SU-DHL-6 (cell line): ENCODE data around the gene TBC1D1.

Source experiments
- H2AFZ ChIP-seq: fragments of 200-600 bp; sonication (generic); 2 replicates; pipeline ENCODE4 v1.6.1; 2014; ENCODE audit warnings: low read depth, mild to moderate bottlenecking, moderate library complexity, mixed read lengths, antibody characterized with exemption, low read length; ENCODE audit not compliant: severe bottlenecking
- H3F3A ChIP-seq: fragments of 200-600 bp; shearing (Covaris generic); 2 replicates; pipeline ENCODE4 v1.6.0; 2016; ENCODE audit warnings: antibody characterized with exemption, mild to moderate bottlenecking; ENCODE audit not compliant: insufficient read depth
- H3K27ac ChIP-seq: fragments of 200-600 bp; sonication (generic); 2 replicates; pipeline ENCODE4 v1.5.1; 2016; ENCODE audit warnings: low read depth, mild to moderate bottlenecking, low read length, moderate library complexity, mixed read lengths
- H3K27me3 ChIP-seq: fragments of 200-600 bp; sonication (generic), shearing (Covaris generic); 2 replicates; pipeline ENCODE4 v1.6.0; 2014; ENCODE audit warnings: mild to moderate bottlenecking, low read length
- H3K36me3 ChIP-seq: fragments of 200-600 bp; sonication (generic); 2 replicates; pipeline ENCODE4 v1.6.1; 2014; ENCODE audit warnings: mild to moderate bottlenecking, low read length, mixed read lengths
- H3K4me2 ChIP-seq: fragments of 300-600, 200-600 bp; shearing (Covaris generic), sonication (generic); 2 replicates; pipeline ENCODE4 v1.6.0; 2014; ENCODE audit warnings: low read length, low read depth, mild to moderate bottlenecking; ENCODE audit not compliant: poor library complexity, severe bottlenecking
- H3K4me3 ChIP-seq: fragments of 200-600 bp; sonication (generic); 2 replicates; pipeline ENCODE4 v1.5.1; 2014; ENCODE audit warnings: antibody characterized with exemption, low read length, mild to moderate bottlenecking, mixed read lengths; ENCODE audit not compliant: insufficient read depth, poor library complexity, severe bottlenecking
- H3K79me2 ChIP-seq: fragments of 200-600 bp; sonication (generic); 2 replicates; pipeline ENCODE4 v1.6.1; 2014; ENCODE audit warnings: mild to moderate bottlenecking, low read length, moderate library complexity; ENCODE audit not compliant: insufficient read depth
- H3K9ac ChIP-seq: fragments of 200-600 bp; sonication (generic); 2 replicates; pipeline ENCODE4 v1.7.0; 2014; ENCODE audit warnings: mild to moderate bottlenecking, low read length
- H3K9me2 ChIP-seq: fragments of 200-600 bp; sonication (generic); replicated peaks from 2 replicates; pipeline ENCODE4 v1.6.1; 2014; ENCODE audit warnings: low read length; ENCODE audit not compliant: insufficient read depth
- H3K9me3 ChIP-seq: fragments of 200-600 bp; sonication (generic); 2 replicates; pipeline ENCODE4 v1.6.1; 2014; ENCODE audit warnings: low read length, mixed read lengths; ENCODE audit not compliant: insufficient read depth
- H4K20me1 ChIP-seq: fragments of 200-600 bp; sonication (generic); 2 replicates; pipeline ENCODE4 v1.6.1; 2014; ENCODE audit warnings: low read depth, mild to moderate bottlenecking, antibody characterized with exemption, low read length, moderate library complexity, mixed read lengths
- EZH2phosphoT487 ChIP-seq: fragments of 200-600 bp; sonication (generic), shearing (Covaris generic); conservative IDR thresholded peaks from 2 replicates; pipeline ENCODE4 v1.6.1; 2018; ENCODE audit warnings: mild to moderate bottlenecking, antibody characterized with exemption, low read length, moderate library complexity, mixed read lengths
- TF ChIP-seq, protein P1 (sequence below): fragments of 200-600 bp; sonication (generic); IDR thresholded peaks from one replicate; pipeline ENCODE4 v1.5.1; 2017; ENCODE audit warnings: antibody characterized with exemption, mild to moderate bottlenecking, low read length, moderate library complexity; ENCODE audit not compliant: insufficient read depth, poor library complexity, severe bottlenecking

The TBC1D1 gene

DNA sequence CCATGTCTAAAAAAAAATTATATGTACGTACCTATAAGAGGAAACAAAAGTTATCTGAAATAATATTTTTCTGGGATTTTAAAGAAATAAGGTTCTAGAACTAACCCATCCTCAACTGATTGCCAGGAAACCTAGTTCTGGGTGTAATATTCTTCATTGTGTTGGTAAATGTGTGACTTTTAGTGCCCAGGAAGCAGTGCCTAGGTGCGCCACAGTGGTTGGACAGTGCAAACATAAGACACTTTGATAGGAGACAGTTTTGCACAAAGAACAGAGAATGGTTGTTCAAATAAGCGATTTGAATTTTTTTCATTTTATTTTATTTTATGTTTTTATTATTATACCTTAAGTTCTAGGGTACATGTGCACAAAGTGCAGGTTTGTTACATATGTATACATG lies 47.3 kb downstream of the TBC1D1 start:
- Histone ChIP-seq H3K4me3 (no peak overlapping the region), H3K27ac (no peak overlapping the region), H3K27me3 (no peaks in the 10 kb centered on the region), H3K9me2 (no peaks in the 10 kb centered on the region), H3K4me2 (no peak overlapping the region), H2AFZ (no peak overlapping the region), H3F3A (no peaks in the 10 kb centered on the region), H3K9me3 (no peaks in the 10 kb centered on the region), H4K20me1 (no peaks in the 10 kb centered on the region), H3K36me3 (no peaks in the 10 kb centered on the region), H3K9ac (no peak overlapping the region), H3K79me2 (no peaks in the 10 kb centered on the region)
- TF ChIP-seq, protein P1, sequence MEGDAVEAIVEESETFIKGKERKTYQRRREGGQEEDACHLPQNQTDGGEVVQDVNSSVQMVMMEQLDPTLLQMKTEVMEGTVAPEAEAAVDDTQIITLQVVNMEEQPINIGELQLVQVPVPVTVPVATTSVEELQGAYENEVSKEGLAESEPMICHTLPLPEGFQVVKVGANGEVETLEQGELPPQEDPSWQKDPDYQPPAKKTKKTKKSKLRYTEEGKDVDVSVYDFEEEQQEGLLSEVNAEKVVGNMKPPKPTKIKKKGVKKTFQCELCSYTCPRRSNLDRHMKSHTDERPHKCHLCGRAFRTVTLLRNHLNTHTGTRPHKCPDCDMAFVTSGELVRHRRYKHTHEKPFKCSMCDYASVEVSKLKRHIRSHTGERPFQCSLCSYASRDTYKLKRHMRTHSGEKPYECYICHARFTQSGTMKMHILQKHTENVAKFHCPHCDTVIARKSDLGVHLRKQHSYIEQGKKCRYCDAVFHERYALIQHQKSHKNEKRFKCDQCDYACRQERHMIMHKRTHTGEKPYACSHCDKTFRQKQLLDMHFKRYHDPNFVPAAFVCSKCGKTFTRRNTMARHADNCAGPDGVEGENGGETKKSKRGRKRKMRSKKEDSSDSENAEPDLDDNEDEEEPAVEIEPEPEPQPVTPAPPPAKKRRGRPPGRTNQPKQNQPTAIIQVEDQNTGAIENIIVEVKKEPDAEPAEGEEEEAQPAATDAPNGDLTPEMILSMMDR = no peak
- TF ChIP-seq EZH2phosphoT487 = no peak

DNA sequence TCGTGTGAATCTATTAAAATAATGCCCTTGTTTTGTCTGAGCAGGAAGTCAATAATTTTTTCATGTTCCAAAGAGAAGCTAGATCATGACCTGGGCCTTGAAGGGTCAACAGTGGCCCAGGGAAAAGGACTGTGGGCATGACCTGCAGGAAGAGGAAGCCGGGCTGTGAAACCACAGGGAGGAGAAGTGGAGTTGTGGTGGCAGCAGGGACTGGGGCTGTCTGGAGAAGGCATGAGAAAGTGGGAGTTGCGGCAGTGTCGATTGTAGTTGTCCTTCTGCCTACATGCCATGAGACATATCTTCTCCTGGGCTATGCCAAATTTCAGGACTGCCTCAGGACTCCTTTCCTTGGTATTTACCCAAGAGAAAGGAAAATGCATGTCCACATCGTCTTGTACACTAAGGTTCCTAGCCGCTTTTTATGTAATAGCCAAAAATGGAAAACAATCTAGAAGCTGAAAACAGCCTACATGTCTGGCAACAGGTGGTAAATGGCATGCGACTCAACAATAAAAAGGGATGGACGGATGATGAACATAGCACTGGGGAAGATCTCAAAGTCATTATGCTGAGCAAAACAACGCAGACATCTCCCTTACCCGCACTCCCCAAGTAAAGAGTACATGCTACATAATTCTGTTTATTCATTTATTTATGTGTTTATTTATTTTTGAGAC lies 55.8 kb downstream of the TBC1D1 start:
- no peaks in the 10 kb centered on the region for H3K9me3 ChIP-seq
- no peak overlapping the region for H3K27ac ChIP-seq
- no peak overlapping the region for H3K4me2 ChIP-seq
- no peaks in the 10 kb centered on the region for H4K20me1 ChIP-seq
- no peak for TF ChIP-seq EZH2phosphoT487
- TF ChIP-seq, protein P1 = no peak
- no peak overlapping the region for H3K4me3 ChIP-seq
- no peaks in the 10 kb centered on the region for H3K79me2 ChIP-seq
- H3K27me3 ChIP-seq = no peaks in the 10 kb centered on the region
- no peaks in the 10 kb centered on the region for H3K36me3 ChIP-seq
- no peak overlapping the region for H2AFZ ChIP-seq
- H3K9me2 ChIP-seq = no peaks in the 10 kb centered on the region
- no peak overlapping the region for H3K9ac ChIP-seq
- no peaks in the 10 kb centered on the region for H3F3A ChIP-seq

DNA sequence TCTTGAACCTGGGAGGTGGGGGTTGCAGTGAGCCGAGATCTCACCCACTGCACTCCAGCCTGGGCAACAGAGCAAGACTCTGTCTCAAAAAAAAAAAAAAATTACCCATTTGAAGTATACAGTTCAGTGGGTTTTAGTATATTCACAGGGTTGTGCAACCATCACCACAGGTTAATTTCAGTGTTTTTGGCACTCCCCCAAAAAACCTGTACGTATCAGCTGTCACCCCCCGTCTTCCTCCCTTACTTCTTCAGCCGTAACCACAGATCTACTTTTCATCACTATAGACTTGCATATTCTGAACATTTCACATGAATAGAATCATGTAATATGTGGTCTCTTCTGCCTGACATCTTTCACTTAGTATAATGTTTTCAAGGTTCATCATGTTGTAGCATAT lies 57.7 kb downstream of the TBC1D1 start:
- Histone ChIP-seq H3K9ac (no peak overlapping the region), H3K36me3 (no peaks in the 10 kb centered on the region), H3K27me3 (no peaks in the 10 kb centered on the region), H3K79me2 (no peaks in the 10 kb centered on the region), H2AFZ (no peak overlapping the region), H3K9me2 (no peaks in the 10 kb centered on the region), H3K4me3 (no peak overlapping the region), H3K4me2 (no peak overlapping the region), H3F3A (no peaks in the 10 kb centered on the region), H4K20me1 (no peaks in the 10 kb centered on the region), H3K9me3 (no peaks in the 10 kb centered on the region), H3K27ac (no peak overlapping the region)
- no peak for TF ChIP-seq EZH2phosphoT487

DNA sequence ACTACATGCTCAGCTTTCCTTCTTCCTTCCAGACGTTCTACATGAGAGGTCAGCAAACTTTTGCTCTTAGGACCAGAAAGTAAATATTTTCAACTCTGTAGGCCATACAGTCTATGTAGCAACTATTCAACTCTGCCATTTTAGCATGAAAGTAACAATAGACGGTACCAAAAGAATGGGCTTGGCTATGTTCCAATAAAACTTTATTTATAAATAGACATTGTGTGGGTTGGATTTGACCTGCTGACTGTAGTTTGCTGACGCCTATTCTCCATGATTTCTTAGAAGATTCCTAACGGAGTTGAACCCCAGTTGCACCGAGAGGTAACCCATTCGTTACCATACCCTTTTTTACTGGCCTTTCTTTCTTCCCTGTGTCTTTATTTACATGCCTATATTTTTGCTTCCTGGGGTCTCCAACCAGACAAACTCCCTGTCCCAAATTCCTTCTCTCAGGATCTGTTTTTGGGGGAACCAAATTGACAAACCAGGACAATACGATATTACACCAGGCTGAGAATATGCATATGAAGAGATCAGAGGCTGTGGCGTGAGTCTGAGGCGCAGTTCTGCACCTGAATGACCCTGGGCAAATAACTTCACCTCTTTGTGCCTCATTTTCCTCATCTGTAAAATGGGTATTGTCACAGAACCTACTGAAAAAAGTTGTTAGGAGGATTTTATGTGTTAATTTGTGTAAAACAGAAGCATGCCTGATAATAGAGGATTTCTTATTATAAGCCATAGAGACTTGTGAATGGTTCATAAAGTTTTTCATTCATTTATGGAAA lies 58.9 kb downstream of the TBC1D1 start:
- no peak overlapping the region for H2AFZ ChIP-seq
- H3K27me3 ChIP-seq = no peaks in the 10 kb centered on the region
- no peak overlapping the region for H3K4me3 ChIP-seq
- no peak overlapping the region for H3K4me2 ChIP-seq
- no peaks in the 10 kb centered on the region for H3K36me3 ChIP-seq
- no peaks in the 10 kb centered on the region for H3K79me2 ChIP-seq
- no peaks in the 10 kb centered on the region for H3K9me3 ChIP-seq
- no peaks in the 10 kb centered on the region for H3K9me2 ChIP-seq
- no peak for TF ChIP-seq EZH2phosphoT487
- TF ChIP-seq, protein P1 = no peak
- H3F3A ChIP-seq = no peaks in the 10 kb centered on the region
- no peak overlapping the region for H3K9ac ChIP-seq
- no peaks in the 10 kb centered on the region for H4K20me1 ChIP-seq
- H3K27ac ChIP-seq = no peak overlapping the region
